ENCODE results near the gene NSUN3.
"Not testable (repeated sequence)": the region's sequence is repeated elsewhere in the genome, so short reads cannot be mapped to it uniquely, and the experiment has no call there.

NSUN3 gene

DNA sequence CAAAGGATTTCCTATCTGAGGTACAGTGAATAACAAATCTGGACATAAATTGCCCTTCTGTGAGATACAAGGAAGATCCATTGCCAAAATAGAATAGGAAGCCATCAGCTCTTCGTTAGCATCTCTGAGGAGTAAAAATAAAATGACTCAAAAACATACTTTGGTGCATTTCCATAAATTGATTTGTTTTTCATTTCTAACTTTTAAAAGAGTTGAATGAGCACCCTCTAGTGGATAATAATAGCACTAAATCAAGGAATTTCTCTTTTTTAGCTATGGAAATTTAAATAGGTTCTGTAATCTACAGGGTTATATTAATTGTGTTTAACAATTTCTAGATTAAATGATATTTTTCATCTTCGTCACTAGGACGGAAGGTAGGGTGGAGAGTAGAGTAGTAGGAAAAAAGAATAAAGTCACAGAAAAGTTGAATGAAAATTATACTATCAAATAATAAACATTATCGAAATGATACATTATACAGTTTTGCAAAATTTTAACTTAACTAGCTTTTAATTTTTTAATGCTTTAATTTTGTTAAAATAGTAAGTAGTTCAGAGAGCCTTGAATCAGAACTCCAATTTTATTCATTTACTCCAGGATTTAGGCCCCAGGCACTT lies 6.4 kb downstream of the NSUN3 start:
- DNase-seq: no peak

DNA sequence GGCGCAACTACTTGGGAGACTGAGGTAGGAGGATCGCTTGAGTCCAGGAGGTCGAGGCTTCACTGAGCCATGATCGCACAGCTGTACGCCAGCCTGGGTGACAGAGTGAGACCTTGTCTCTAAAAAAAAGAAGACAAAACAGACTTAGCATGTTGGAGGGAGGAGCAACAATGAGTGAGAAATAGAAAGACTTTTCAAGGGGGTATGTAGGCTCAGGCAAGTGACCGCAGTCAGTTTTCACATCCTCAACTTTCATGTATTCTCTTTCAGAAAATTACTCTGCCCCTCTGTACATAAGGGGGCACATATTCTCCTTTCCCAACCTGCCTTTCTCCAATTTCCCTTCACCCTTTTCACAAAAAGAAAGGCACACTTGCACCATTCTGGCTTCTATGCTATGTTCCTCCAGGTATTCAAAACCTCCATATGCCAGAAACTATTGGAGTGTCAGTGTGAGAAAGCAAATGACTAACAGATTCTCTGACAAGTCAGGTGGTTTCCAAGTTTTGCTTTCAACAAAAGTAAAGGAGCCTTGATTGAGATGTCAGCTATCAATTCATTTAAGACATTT lies 7.6 kb downstream of the NSUN3 start:
- DNase-seq: no peak

DNA sequence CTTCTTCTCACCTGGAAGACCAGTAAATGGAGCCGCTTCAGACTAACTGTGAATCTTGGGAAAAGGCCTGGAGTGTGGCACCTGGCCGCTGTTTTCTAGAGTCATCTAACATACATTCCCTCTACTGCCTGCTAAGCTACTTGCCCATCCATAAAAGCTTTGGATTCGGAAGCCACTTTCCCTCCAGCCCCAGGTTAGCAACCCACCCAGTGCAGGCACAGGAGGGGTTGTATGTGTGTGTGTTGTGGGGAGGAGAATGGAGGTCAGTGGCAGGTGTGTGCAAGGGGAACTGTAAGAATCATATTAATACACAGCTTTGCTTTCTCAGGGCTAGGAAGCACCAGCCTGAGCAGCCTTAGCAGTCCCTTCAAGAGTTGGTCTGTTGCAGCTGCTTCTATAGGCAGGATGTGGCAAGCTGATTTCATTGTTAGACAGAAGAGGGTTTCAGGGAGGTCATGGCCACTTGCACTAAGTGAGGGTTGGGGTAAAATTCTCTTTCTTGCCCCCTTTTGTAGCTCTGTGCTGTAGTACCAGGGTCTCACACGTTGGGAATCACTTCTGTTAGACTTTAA lies 8.9 kb downstream of the NSUN3 start:
- no peak for DNase-seq

DNA sequence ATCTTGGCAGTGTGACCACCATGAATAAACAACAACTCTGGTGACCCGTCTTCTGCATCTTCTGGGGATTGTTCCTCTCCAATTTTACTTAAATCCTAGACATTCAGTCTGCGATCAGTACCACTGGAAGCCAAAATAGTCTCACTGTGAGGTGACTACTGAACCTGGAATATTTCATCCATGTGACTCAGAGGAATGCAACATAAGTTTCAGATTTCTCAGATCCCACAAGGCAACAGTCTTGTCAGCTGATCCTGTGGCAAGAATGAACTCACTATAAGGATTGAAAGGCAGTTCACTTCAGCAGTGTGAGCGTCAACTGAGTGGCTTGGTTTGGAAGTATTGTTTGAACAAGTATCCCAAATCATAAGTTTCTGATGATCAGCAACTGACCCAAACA lies 13.2 kb downstream of the NSUN3 start:
- DNase-seq: no peak

DNA sequence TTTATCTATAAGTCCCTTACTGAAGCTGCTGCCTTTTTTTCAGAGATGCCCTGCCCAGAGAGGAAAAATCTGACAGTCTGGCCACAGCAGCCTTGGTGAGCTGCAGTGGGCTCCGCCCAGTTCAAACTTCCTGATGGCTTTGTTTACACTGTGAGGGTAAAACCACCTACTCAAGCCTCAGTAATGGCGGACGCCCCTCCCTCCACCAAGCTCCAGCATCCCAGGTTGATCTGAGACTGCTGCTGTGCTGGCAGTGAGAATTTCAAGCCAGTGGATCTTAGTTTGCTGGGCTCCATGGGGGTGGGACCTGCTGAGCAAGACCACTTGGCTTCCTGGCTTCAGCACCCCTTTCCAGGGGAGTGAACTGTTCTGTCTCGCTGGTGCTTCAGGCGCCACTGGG lies 17.7 kb downstream of the NSUN3 start:
- DNase-seq: not testable (repeated sequence)

DNA sequence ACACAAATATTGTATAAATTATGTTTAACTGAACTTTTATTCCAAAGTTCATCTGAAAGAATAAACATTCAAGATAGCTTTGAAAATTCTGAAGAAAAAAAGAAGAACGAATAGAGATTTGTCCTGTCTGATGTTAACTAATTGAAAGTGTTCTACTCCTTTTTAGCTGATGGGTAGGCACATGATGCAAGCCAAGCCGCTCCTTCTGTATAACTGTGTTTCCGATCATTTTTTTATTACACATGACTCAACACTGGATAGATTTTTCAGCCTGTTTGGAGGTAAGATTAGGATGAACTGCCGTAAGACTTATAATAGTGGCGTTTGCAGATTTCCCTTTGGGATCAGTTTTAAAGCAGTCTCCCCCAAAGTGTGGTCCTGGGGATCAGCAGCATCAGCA lies 19.0 kb downstream of the NSUN3 start:
- no peak for DNase-seq

DNA sequence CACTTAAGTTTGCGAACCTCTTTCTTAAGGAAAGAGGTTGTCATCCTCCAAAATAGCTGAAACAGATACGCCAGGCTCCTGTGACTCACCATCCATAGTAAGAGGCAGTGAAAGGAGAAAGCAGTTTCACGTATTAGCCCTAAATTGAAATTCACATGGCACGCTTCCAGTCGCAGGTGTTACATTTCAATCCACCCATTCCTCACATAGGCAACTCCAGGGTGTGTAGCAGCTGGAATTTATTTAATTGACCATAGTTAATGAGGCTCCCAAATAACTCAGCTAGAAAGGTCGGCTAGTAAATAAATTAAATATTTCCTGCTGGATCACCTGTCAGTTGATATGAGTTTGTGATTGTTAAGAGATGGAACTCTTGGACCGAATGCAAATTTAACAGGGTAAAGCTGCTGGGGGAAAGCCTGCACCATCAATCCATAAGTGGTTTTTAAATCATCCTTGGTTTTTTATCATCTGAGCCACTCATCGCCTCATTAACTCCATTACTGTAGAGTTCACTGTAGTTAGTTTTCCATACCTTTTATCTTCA lies 19.6 kb downstream of the NSUN3 start:
- DNase-seq: no peak

DNA sequence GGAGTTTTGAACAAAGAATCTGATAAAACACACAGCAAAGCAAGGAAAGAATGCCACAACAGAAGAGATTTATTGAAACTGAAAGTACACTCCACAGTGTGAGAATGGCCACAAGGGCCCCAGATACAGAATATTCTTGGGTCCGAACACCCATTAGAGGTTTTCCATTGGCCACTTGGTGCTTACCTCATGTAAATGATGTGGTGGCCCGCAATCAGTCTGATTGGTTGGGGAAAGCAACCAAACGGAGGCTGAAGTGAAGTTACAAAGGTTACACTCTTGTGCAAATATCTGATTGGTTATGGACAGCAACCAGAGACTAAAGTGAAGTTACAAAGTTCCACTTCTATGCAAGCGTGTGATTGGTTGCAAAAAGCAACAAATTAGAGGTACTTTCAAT lies 20.4 kb downstream of the NSUN3 start:
- no peak for DNase-seq

DNA sequence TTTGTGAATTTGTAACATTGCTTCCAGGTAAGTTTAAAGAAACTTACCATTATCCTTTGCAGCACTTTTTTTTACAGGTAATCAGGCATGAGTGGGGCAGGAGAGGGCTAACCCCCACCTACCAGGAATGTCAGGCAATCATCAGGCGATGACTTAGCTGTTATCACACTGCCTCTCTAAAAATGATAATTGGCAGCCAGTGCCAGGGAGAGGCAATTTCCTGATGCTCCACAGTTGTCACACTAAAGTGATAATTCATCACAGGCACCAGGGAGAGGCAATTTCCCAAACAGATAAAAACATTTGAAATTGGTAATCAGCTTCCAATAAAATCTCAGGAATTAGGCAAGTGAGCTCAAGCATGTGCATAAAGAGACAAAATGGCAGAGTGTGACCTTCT lies 26.3 kb downstream of the NSUN3 start:
- no peak for DNase-seq

DNA sequence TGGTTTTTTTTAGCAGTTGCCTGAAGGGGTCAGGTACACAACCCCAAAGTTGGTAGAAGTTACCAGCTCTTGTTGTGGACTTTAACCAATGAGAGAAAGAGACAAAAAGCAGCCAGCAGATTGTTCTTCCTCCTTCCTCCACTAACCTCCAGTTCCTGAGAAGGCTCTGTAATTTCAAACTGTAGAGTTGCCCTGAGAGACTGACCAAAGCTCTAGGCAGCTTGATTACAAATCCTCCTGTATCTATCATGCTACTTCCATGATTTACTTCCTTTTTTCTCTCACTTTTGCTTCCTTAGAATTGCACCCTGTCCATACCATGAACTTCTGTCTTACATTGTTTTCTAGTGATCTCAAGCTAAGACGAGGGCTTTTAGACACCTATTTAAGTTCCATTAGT lies 29.2 kb downstream of the NSUN3 start:
- DNase-seq: no peak

DNA sequence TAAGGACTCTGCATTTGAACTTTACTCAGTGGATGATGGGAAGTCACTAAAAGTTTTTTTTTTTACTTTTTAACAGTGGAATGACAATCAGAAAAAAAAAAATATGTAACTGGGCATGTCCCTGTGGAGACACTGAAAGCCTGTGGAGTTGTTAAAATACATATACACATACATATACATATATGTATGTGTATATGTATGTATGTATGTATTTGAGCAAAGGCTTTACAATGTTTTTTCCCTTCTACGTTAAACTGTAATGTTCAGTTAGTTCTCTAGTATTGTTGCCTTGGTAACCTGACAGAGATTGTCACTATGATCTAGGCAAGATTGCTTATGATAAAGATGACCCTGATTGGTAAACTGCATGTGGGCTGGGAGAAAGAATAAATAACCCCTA lies 30.3 kb downstream of the NSUN3 start:
- no peak for DNase-seq

DNA sequence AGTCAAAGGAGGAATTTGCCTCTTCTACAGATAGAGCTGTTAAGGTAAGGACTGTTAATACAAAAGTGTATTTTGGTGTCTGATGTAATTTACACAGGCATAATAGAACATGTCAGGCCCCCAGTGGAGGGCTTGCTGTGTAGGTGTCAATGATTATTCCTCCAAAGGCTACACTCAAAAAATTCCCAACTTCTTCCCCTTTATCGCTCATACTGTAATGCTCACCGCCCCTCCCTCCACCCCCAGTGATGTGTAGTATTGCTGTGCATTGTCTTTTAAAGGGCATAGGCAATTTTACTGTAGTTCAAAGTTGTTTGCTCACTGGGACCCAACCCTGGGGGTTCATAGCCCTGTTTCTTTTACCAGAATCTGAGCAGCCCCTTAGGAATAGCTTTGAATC lies 32.2 kb downstream of the NSUN3 start:
- DNase-seq: no peak

DNA sequence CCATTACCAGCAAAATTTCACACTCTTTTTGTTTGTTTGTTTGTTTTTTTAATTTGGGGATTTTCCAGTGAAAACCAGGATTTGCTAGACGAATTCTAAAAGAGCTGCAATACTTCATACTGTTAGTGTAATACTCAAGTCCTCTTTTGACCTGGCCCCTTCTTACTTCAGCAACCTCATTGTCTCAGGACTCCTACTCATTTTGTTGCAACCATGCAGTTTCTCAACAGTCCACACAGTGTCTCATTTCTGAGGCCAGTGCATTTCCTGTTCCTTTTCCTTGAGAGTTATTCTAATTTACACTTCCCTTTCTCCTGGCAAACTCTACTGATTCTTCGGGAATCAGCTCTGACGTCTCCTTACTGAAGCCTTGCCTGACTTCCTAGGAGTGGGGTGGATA lies 35.6 kb downstream of the NSUN3 start:
- no peak for DNase-seq

DNA sequence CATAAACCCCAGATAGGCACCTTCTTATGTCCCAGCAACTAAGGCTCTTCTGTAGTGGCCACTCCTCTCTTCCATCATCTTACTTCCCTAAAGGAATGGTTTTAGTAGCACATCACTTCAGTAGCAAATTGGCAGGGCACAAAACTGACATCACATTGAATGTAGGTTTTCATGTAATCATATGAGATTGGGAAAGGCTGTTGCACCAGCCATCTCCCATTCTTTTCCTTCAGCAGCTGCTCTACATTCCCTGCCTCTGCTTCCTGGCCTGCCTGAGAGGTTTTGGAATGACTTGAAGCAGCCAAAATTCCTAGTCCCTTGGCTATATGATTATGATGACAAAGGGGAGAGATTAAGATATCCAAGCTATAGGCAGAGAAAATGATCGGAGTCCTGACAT lies 36.5 kb downstream of the NSUN3 start:
- no peak for DNase-seq

DNA sequence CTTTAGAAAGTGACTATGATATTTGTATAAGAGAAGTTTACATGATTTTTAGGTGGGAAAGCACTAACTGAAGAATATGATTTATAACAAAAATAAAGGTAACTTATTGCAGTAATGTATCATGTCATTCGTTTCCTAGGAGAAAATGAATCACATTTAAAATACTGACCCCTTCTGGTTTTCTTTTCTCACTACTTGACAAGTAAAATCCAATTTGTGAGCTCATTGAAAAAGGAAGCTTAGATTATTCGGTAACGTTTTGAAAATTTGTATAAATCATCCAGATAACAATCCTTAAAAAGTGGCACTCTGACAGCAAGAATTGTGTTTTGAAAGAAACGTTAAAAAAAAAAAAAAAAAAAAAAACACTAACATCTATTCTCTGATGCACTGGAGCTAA lies 39.0 kb downstream of the NSUN3 start:
- no peak for DNase-seq

DNA sequence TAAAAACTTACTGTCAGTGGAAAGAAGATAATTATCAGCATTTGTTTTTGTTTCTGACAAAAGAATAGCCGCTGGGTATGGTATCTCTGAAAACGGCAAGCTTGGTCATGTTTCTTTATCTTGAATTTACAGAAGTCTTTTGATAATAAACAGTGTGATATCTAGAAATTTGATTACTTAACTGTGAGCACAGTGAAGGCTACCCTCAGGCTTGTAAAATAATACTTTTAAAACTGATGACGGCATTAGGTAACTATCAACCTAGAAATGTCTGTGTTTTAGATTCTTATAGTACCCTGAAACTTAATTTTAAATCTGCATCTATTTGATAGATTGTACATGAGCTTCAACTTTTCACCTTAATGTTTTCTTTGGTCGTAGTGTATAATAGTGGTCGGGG lies 43.4 kb downstream of the NSUN3 start:
- no peak for DNase-seq

DNA sequence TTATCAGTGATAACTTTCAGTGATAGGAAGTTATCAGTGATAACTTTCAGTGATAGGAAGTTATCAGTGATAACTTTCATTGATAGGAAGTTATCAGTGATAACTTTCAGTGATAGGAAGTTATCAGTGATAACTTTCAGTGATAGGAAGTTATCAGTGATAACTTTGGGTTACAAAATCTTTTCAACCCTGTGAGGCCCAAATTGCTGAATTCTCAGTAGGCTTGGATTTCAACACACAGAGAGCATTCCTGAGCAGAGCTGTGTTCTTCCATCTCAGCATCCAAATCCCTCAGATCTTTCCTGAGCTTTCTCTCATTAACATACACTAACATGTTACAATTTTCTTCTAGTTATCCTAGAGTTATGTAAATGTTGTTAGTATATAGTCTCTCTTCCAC lies 47.4 kb downstream of the NSUN3 start:
- DNase-seq: not testable (repeated sequence)

DNA sequence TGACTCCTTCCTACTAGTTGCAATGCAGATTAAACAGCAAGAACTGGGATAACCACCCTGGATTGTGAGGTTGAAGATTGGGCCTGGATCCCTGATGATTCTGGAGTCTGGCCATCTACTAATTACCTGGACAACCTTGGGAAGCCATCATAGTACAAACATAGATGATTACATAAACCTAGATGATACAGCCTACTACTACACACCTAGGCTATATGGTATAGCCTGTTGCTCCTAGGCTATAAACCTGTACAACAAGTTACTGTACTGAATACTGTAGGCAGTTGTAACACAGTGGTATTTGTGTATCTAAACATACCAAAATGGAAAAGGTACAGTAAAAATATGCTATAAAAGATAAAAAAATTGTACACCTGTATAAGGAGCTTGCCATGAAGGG lies 48.0 kb downstream of the NSUN3 start:
- no peak for DNase-seq

DNA sequence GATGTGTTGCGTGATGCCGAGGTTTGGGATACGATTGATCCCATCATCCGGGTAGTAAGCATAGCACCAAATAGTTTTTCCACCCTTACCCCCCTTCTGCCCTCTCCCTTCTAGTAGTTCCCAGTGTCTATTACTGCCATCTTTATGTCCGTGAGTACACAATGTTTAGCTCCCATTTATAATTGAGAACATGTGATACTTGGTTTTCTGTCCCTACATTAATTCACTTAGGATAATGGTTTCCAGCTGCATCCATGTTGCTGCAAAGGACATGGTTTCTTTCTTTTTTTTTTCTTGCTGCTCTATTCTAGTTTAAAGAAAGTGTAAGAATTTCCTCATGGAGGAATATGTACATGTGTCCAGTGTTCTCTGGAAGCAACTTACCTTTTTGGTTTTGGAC lies 51.8 kb downstream of the NSUN3 start:
- DNase-seq: no peak

DNA sequence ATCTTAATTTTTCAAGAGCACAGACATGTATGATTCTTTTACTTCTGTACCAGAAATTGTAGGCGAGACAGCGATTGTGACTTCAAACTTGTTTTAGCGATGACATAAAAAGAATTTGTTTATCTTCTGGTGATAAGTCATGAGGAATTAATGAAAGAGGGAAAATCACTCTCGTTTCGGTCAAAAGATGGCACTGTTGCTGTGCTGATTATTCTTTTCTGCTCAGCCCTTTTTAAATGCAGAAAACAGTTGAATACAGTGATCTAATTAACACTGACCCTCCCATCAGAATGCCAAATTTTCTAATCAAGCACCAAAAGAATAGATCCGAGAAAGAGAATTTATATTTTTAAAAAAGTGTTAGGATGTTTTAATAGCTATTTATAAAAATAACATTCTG lies 52.6 kb downstream of the NSUN3 start:
- DNase-seq: peak; percentile 5

DNA sequence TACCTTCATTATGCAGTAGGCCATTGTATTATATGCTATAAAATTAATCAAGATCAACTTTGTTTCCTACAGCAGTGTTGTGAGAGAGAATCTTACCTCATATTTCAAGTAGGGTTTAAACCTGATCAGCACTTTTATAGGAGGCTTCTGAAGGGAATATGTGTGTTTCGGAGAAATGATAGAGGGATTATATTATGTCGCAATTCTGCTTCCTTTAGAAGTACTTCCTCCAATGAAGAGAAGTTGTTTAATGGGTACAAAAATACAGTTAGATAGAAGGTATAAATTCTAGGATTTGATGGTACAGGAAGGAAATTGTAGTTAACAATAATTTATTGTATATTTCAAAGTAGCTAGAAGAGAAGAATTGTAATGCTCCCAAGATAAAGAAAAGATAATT lies 54.9 kb downstream of the NSUN3 start:
- DNase-seq: no peak

DNA sequence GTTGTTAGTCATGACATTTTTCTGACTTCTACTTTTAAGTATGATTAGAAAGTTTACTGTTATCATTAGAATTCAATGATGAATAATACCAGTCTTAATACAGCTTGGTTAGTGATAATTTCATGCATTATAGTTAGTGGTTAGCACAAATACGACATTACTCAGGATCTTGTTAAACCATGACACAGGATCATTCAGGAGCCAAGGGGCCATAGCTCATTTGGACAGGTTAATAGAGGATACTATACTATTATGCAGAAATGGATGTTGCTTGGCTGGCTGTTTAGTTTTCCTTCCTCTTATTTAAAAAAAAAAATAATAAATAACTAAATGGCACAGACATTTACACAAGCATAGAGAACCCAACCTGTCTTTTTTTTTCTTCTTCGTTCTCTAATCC lies 55.5 kb downstream of the NSUN3 start:
- no peak for DNase-seq

DNA sequence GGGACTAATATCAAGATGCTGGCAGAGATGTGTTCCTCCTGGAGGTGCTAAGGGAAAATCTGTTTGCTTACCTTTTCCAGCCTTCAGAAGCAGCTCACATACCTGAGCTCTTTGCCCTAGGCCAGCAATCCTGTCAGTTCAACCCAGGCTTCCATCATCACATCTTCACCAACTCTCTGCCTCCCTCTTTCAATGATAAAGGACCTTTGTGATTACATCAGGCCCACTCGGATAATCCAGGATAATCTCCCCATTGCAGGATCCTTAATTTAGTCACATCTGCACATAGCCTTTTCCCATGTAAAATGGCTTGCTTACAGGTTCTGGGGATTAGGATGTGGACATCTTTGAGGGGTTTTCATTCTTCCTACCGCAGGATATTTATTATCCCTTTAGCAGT lies 58.3 kb downstream of the NSUN3 start:
- DNase-seq: no peak

DNA sequence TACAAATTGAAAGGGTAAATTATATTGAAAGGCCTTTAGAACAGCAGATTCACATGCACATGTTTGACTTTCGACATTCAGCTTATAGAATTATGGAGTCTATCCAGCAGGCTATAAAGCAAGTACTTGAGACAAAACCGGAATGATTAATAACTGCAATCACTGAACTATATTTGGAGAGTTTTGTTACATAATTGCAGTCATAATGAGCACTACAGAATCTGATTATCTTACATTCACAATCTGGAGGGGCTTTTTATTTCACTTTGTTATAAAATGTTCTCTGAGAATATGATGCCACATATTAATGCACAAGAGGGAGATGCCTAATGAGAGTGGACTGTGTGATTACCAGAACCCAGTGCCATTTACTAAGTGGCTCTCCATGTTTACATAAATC lies 64.3 kb downstream of the NSUN3 start:
- DNase-seq: no peak

DNA sequence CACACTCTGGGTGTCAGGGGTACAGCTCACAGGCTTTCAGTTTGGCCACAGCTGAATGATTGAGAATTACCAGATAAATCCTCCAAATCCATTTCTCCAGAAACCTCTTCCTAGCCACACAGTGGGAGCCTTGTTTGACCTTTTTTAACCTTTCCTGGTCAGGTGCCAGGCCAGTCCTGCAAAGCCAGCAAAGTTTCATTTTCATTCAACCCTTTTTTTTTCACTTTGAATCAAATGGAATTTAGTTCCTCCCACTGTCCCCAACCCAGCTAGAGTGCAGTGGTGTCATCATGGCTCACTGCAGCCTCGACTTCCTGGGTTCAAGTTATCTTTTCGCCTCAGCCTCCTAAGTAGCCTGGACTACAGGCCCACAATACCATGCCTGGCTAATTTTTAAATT lies 67.8 kb downstream of the NSUN3 start:
- DNase-seq: no peak
